Measurements from ENCODE around the gene GTSE1. TPM values are rescaled to one million over a fixed set of nuclear protein-coding genes. Genes with fewer than 3 reads are reported as not detected.
A peak's percentile ranks its signal among the peaks of the same experiment; 100 is the strongest.

Gene GTSE1
- total RNA-seq = 15.3 to 18.7 TPM (median 16.7 TPM) in 3 replicates

- H3K36me3 Mint-ChIP-seq = peaks cover 21% of the 10 kb centered on the region
- H3K9me3 Mint-ChIP-seq = no peaks in the 10 kb centered on the region
- peaks cover 29% of the 10 kb centered on the region for H3K4me1 Mint-ChIP-seq
- no peaks in the 10 kb centered on the region for H3K27me3 Mint-ChIP-seq (ENCODE audit: low read depth)
- peak within 1 kb of the TSS; percentile 92 for H3K4me3 Mint-ChIP-seq
- TF ChIP-seq CTCF (IDR thresholded peaks at IDR 0.05; ENCODE audit: unreplicated experiment) = no peak
- peak within 1 kb of the TSS; percentile 98 for H3K27ac Mint-ChIP-seq
- peak; percentile 92 to 93 for DNase-seq (ENCODE audit: low spot score in 2 of 2, unreplicated experiment in 2 of 2)
Measured at GRCh38 chr22:46296257-46297150, at the start of gene GTSE1. GTSE1 (plus strand) TSS chr22:46296870; CDS start chr22:46297401, 531 bp downstream.

GRCh38 chr22:46247443-46247975, 49.2 kb upstream of the GTSE1 start:
- Mint-ChIP-seq H3K27ac (no peak overlapping the region), H3K27me3 (ENCODE audit: low read depth) (no peaks in the 10 kb centered on the region), H3K36me3 (peaks cover 3% of the 10 kb centered on the region), H3K9me3 (no peaks in the 10 kb centered on the region), H3K4me1 (peaks cover 14% of the 10 kb centered on the region), H3K4me3 (no peak overlapping the region)
- no peak for TF ChIP-seq CTCF (IDR thresholded peaks at IDR 0.05; ENCODE audit: unreplicated experiment)
- DNase-seq (ENCODE audit: low spot score in 2 of 2, unreplicated experiment in 2 of 2) = no peak

GRCh38 chr22:46250035-46250782, 46.5 kb upstream of the GTSE1 start, which contains the start of gene CDPF1:
CDPF1 (minus strand) TSS chr22:46250293; CDS start chr22:46248284, 2,009 bp downstream.
- Mint-ChIP-seq H3K36me3 (peaks cover 2% of the 10 kb centered on the region), H3K9me3 (no peaks in the 10 kb centered on the region), H3K4me1 (peaks cover 14% of the 10 kb centered on the region), H3K27me3 (ENCODE audit: low read depth) (no peaks in the 10 kb centered on the region), H3K4me3 (peak within 1 kb of the TSS; percentile 68), H3K27ac (peak within 1 kb of the TSS; percentile 47)
- TF ChIP-seq CTCF (IDR thresholded peaks at IDR 0.05; ENCODE audit: unreplicated experiment) = no peak
- peak; percentile 77 to 88 for DNase-seq (ENCODE audit: low spot score in 2 of 2, unreplicated experiment in 2 of 2)

- peak overlapping the region; percentile 68 for H3K4me3 Mint-ChIP-seq
- peaks cover 2% of the 10 kb centered on the region for H3K36me3 Mint-ChIP-seq
- H3K4me1 Mint-ChIP-seq = peaks cover 14% of the 10 kb centered on the region
- no peak for DNase-seq (ENCODE audit: low spot score in 2 of 2, unreplicated experiment in 2 of 2)
- H3K27me3 Mint-ChIP-seq (ENCODE audit: low read depth) = no peaks in the 10 kb centered on the region
- H3K9me3 Mint-ChIP-seq = no peaks in the 10 kb centered on the region
- no peak overlapping the region for H3K27ac Mint-ChIP-seq
- TF ChIP-seq CTCF (IDR thresholded peaks at IDR 0.05; ENCODE audit: unreplicated experiment) = no peak
Measured at GRCh38 chr22:46250783-46251125, 45.9 kb upstream of the GTSE1 start.

GRCh38 chr22:46251266-46251665, 45.4 kb upstream of the GTSE1 start:
- no peak overlapping the region for H3K27ac Mint-ChIP-seq
- peaks cover 14% of the 10 kb centered on the region for H3K4me1 Mint-ChIP-seq
- peaks cover 2% of the 10 kb centered on the region for H3K36me3 Mint-ChIP-seq
- no peak for TF ChIP-seq CTCF (IDR thresholded peaks at IDR 0.05; ENCODE audit: unreplicated experiment)
- peak overlapping the region; percentile 68 for H3K4me3 Mint-ChIP-seq
- no peak for DNase-seq (ENCODE audit: low spot score in 2 of 2, unreplicated experiment in 2 of 2)
- no peaks in the 10 kb centered on the region for H3K27me3 Mint-ChIP-seq (ENCODE audit: low read depth)
- H3K9me3 Mint-ChIP-seq = peaks cover 1% of the 10 kb centered on the region

Measured in mesothelial cell of epicardium (in vitro differentiated cells).